Keratinocyte (primary cell): ENCODE data around the gene PXN. TPM values are rescaled to one million over a fixed set of nuclear protein-coding genes. Genes with fewer than 3 reads are reported as not detected.

Source experiments
- DNase-seq: peaks from one replicate; pipeline ENCODE4 v3.0.0-alpha.2; 2011; ENCODE audit warnings: low read depth, missing footprints, low spot score
- FAIRE-seq: peaks from 2 replicates; lab custom pipeline; 2011; peaks lifted over from hg19 to GRCh38; lab: Jason Lieb, UNC
- H2AFZ ChIP-seq: 2 replicates; pipeline ENCODE4 v1.6.0; 2012; ENCODE audit warnings: low read length, control low read depth, inconsistent platforms; ENCODE audit not compliant: control insufficient read depth
- H3K27ac ChIP-seq: 2 replicates; pipeline ENCODE4 v1.5.1; 2011; ENCODE audit warnings: low read length; ENCODE audit not compliant: control insufficient read depth, insufficient read depth
- H3K27me3 ChIP-seq: 3 replicates; pipeline ENCODE4 v1.6.0; 2011; ENCODE audit warnings: low read length; ENCODE audit not compliant: control insufficient read depth, insufficient read depth; ENCODE audit errors: extremely low read depth
- H3K36me3 ChIP-seq, 2 experiments: 2 replicates in 1 of 2; 3 replicates in 1 of 2; pipeline ENCODE4 v1.5.1; 2011; ENCODE audit warnings: low read length in 2 of 2, mild to moderate bottlenecking in 1 of 2; ENCODE audit not compliant: control insufficient read depth in 2 of 2, insufficient read depth in 2 of 2; ENCODE audit errors: extremely low read depth in 1 of 2
- H3K4me1 ChIP-seq: 3 replicates; pipeline ENCODE4 v1.5.1; 2011; ENCODE audit warnings: low read length; ENCODE audit not compliant: control insufficient read depth, insufficient read depth; ENCODE audit errors: extremely low read depth
- H3K4me2 ChIP-seq: 3 replicates; pipeline ENCODE4 v1.6.0; 2011; ENCODE audit warnings: low read depth, low read length; ENCODE audit not compliant: control insufficient read depth, insufficient read depth; ENCODE audit errors: extremely low read depth
- H3K4me3 ChIP-seq, 3 experiments: fragments of 200-600 bp in 1 of 3; sonication (generic) in 1 of 3; 2 replicates in 2 of 3; 3 replicates in 1 of 3; pipeline ENCODE4 v1.5.1; 2011 to 2016; ENCODE audit warnings: low read length in 3 of 3, mild to moderate bottlenecking in 3 of 3, control low read depth in 2 of 3, inconsistent platforms in 1 of 3, low read depth in 1 of 3, mixed read lengths in 1 of 3, mixed run types in 1 of 3, moderate library complexity in 1 of 3; ENCODE audit not compliant: control insufficient read depth in 2 of 3, insufficient read depth in 2 of 3; ENCODE audit errors: extremely low read depth in 1 of 3
- H3K79me2 ChIP-seq: 2 replicates; pipeline ENCODE4 v1.6.0; 2012; ENCODE audit warnings: low read length; ENCODE audit not compliant: control insufficient read depth, insufficient read depth
- H3K9ac ChIP-seq: 3 replicates; pipeline ENCODE4 v1.6.0; 2011; ENCODE audit warnings: low read length; ENCODE audit not compliant: control insufficient read depth, insufficient read depth; ENCODE audit errors: extremely low read depth
- H3K9me1 ChIP-seq: 3 replicates; pipeline ENCODE4 v1.6.0; 2011; ENCODE audit warnings: low read length; ENCODE audit not compliant: control insufficient read depth, insufficient read depth; ENCODE audit errors: extremely low read depth
- H3K9me3 ChIP-seq: 2 replicates; pipeline ENCODE4 v1.5.1; 2012; ENCODE audit warnings: low read depth, low read length; ENCODE audit not compliant: control insufficient read depth
- H4K20me1 ChIP-seq: 3 replicates; pipeline ENCODE4 v1.6.0; 2011; ENCODE audit warnings: low read length; ENCODE audit not compliant: control insufficient read depth, insufficient read depth; ENCODE audit errors: extremely low read depth
- EZH2 ChIP-seq: IDR thresholded peaks from one replicate; pipeline ENCODE4 v1.6.1; 2012; ENCODE audit warnings: inconsistent platforms, mild to moderate bottlenecking, low read length, moderate library complexity
- dilution Hi-C: fragments of 300-500 bp; cut with MboI; formaldehyde crosslinking; loops from one replicate; pipeline ENCODE4 v1.7.0; 2020; ENCODE audit warnings: low sequenced_read_pairs; ENCODE audit not compliant: extremely low pct_ligation_motif_present
- polyA minus RNA-seq, 3 experiments: library from RNA; depleted of rRNA, polyadenylated mRNA; stranded (reverse); fragments of >200 nt; gene quantifications; 1 replicate in 1 of 3; 2 replicates in 1 of 3; 3 replicates in 1 of 3; pipeline ENCODE4 v1.2.3, GENCODE V29; 2011
- polyA plus RNA-seq, 5 experiments: library from polyadenylated mRNA; depleted of rRNA in 3 of 5; stranded (reverse) in 3 of 5; stranded (forward) in 1 of 5; unstranded in 1 of 5; fragments of >200 nt; gene quantifications; 1 replicate in 1 of 5; 2 replicates in 3 of 5; 3 replicates in 1 of 5; pipeline versions ENCODE4 v1.2.1 to v1.2.3, GENCODE V29; 2011 to 2012; ENCODE audit warnings: missing spikeins in 2 of 5, low read depth in 1 of 5, low replicate concordance in 1 of 5
- TF ChIP-seq, protein P1 (sequence below), 3 experiments: IDR thresholded peaks in 1 of 3; conservative IDR thresholded peaks in 1 of 3; optimal IDR thresholded peaks in 1 of 3; 2 replicates in 2 of 3; 3 replicates in 1 of 3; pipeline versions ENCODE3 to v1.5.1; 2011; ENCODE audit warnings: low read length in 3 of 3, mild to moderate bottlenecking in 3 of 3, moderate library complexity in 2 of 3, control low read depth in 1 of 3, inconsistent platforms in 1 of 3; ENCODE audit not compliant: insufficient read depth in 2 of 3; ENCODE audit errors: extremely low read depth in 1 of 3

The PXN gene
- polyA plus RNA-seq (98.7 to 224 TPM (median 114 TPM) in 3 replicates), polyA minus RNA-seq (166 to 1,266 TPM (median 204 TPM) in 3 replicates)
- 68.4 TPM for polyA plus RNA-seq (2011; ENCODE audit: low read depth)
- 160 and 207 TPM in 2 replicates for polyA plus RNA-seq (2011; cell fraction: cytosol; rRNA removed)
- polyA plus RNA-seq (2011; cell fraction: nucleus; rRNA removed): 382 and 553 TPM in 2 replicates
- polyA plus RNA-seq (2012; ENCODE audit: low replicate concordance): 102 and 393 TPM in 2 replicates
- polyA minus RNA-seq (2011; cell fraction: cytosol; rRNA and poly(A)+ RNA removed): 149 TPM
- polyA minus RNA-seq (2011; cell fraction: nucleus; rRNA and poly(A)+ RNA removed): 171 and 252 TPM in 2 replicates

DNA sequence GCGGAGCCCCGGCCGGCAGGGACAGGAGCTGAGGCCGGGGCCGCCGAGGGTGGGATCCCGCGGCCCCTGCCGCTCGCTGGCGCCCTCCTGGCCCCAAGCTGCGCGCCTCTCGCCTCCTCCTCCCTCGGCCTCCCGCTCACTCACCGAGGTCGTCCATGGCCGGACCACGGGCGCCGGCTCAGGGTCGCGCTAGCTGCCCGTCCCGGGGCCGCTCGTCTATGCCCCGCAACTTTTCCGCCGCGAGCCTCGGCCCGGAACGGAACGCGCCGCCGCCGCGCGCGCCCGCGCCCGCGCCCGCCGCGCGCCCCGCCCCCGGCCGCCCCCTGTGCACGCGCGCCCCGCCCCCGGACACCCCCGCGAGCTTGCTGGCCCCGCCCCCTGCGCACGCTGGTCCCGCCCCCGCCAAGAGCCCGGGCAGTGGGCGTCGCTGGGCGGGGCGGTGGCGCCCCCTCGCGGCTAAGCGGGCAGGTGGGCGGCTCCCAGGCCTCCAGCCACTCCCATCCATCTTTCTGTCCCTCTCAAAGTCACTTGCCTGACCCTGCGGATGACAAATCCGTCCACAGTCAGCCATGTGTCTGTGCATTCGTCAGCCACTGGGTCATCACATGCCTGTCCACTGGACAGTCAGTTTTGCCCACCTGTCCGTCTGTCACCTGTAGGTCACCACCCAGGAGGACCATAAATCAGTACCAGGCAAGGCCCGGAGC, at the start of gene PXN:
PXN (minus strand) TSS at position 258 of the 707 bp plus-strand sequence; CDS start at position 157, 101 bp downstream.
- Histone ChIP-seq H3K27ac (peak within 1 kb of the TSS; percentile 92), H2AFZ (no peak within 1 kb of the TSS), H3K27me3 (no peaks in the 10 kb centered on the region), H3K9me1 (peaks cover 2% of the 10 kb centered on the region), H3K4me2 (peak within 1 kb of the TSS; percentile 99), H4K20me1 (no peaks in the 10 kb centered on the region), H3K4me3 (peak within 1 kb of the TSS; percentile 75 to 96 (median 94)), H3K9me3 (no peaks in the 10 kb centered on the region), H3K79me2 (peaks cover 46% of the 10 kb centered on the region), H3K36me3 (peaks cover 16 to 35% of the 10 kb centered on the region in 2 experiments), H3K9ac (peak within 1 kb of the TSS; percentile 95), H3K4me1 (peaks cover 31% of the 10 kb centered on the region)
- TF ChIP-seq, protein P1, sequence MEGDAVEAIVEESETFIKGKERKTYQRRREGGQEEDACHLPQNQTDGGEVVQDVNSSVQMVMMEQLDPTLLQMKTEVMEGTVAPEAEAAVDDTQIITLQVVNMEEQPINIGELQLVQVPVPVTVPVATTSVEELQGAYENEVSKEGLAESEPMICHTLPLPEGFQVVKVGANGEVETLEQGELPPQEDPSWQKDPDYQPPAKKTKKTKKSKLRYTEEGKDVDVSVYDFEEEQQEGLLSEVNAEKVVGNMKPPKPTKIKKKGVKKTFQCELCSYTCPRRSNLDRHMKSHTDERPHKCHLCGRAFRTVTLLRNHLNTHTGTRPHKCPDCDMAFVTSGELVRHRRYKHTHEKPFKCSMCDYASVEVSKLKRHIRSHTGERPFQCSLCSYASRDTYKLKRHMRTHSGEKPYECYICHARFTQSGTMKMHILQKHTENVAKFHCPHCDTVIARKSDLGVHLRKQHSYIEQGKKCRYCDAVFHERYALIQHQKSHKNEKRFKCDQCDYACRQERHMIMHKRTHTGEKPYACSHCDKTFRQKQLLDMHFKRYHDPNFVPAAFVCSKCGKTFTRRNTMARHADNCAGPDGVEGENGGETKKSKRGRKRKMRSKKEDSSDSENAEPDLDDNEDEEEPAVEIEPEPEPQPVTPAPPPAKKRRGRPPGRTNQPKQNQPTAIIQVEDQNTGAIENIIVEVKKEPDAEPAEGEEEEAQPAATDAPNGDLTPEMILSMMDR (optimal IDR thresholded peaks at IDR 0.05 in 1 of 3, IDR thresholded peaks at IDR 0.05 in 1 of 3, conservative IDR thresholded peaks at IDR 0.05 in 1 of 3; ENCODE audit: extremely low read depth in 1 of 3, insufficient read depth in 2 of 3, low read length in 3 of 3): peak; percentile 54 to 84 (median 82)
- TF ChIP-seq EZH2: no peak
- no peak for FAIRE-seq
- dilution Hi-C loops: no loop called here
- no peak for DNase-seq

DNA sequence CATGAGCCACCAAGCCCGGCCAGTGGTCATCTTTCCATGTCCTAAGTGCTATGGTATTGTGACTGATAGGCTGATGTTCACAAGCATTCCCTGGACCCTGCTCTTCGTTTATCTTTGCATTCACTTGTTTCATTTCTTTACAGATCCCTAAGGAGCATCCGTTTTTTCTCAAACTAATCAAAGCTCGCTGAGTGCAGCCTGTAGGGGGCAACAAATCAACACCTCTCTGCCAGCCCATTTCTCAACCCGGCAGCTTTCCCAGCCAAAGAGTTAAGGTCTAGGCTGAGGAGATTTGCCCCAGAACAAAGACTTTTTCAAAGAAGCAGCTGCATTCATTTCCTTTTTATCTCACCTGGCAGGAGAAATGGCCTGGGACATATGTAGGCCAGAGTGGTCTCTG, 48.7 kb upstream of the PXN start:
- no peak for DNase-seq
- no peak overlapping the region for H3K9ac ChIP-seq
- no peaks in the 10 kb centered on the region for H3K27me3 ChIP-seq
- FAIRE-seq: no peak
- no peaks in the 10 kb centered on the region for H3K36me3 ChIP-seq
- dilution Hi-C loops: no loop called here
- TF ChIP-seq EZH2: no peak
- TF ChIP-seq, protein P1 (optimal IDR thresholded peaks at IDR 0.05 in 1 of 3, IDR thresholded peaks at IDR 0.05 in 1 of 3, conservative IDR thresholded peaks at IDR 0.05 in 1 of 3; ENCODE audit: extremely low read depth in 1 of 3, insufficient read depth in 2 of 3, low read length in 3 of 3): peak; percentile 16 to 37 (median 29)
- no peak overlapping the region for H3K4me3 ChIP-seq
- no peaks in the 10 kb centered on the region for H3K9me1 ChIP-seq
- H3K4me1 ChIP-seq: peaks cover 4% of the 10 kb centered on the region
- H3K4me2 ChIP-seq: no peak overlapping the region
- H3K9me3 ChIP-seq: no peaks in the 10 kb centered on the region
- H4K20me1 ChIP-seq: no peaks in the 10 kb centered on the region
- H3K79me2 ChIP-seq: no peaks in the 10 kb centered on the region
- no peak overlapping the region for H3K27ac ChIP-seq
- H2AFZ ChIP-seq: no peak overlapping the region
